Measurements from ENCODE around the gene KCNMA1. TPM values are rescaled to one million over a fixed set of nuclear protein-coding genes. Genes with fewer than 3 reads are reported as not detected.

KCNMA1 gene
- total RNA-seq, 1 donor from 2014 or later: 0.51 TPM

GRCh38 chr10:77168161-77168560 lies 469.4 kb downstream of the KCNMA1 start:
- no peak for DNase-seq (ENCODE audit: low read depth in 2 of 2)

- DNase-seq (ENCODE audit: low read depth in 2 of 2): peak; percentile 32 to 66
Observed at GRCh38 chr10:77165445-77166208, 472.0 kb downstream of the KCNMA1 start.

GRCh38 chr10:77164616-77165311 lies 472.8 kb downstream of the KCNMA1 start:
- DNase-seq (ENCODE audit: low read depth in 2 of 2): peak in 1 of 2 donors; percentile 58

GRCh38 chr10:77163670-77164348 lies 473.8 kb downstream of the KCNMA1 start:
- DNase-seq (ENCODE audit: low read depth in 2 of 2): peak in 1 of 2 donors; percentile 93

- DNase-seq (ENCODE audit: low read depth in 2 of 2): peak in 1 of 2 donors; percentile 59
Observed at GRCh38 chr10:77162697-77163096, 474.9 kb downstream of the KCNMA1 start.

GRCh38 chr10:77160679-77161078 lies 476.9 kb downstream of the KCNMA1 start:
- peak in 1 of 2 donors; percentile 83 for DNase-seq (ENCODE audit: low read depth in 2 of 2)

GRCh38 chr10:77159538-77160110 lies 478.0 kb downstream of the KCNMA1 start:
- no peak for DNase-seq (ENCODE audit: low read depth in 2 of 2)

- no peak for DNase-seq (ENCODE audit: low read depth in 2 of 2)
Observed at GRCh38 chr10:77158666-77159065, 478.9 kb downstream of the KCNMA1 start.

- DNase-seq (ENCODE audit: low read depth in 2 of 2): no peak
Observed at GRCh38 chr10:77157248-77158019, 480.2 kb downstream of the KCNMA1 start.

GRCh38 chr10:77156406-77156879 lies 481.2 kb downstream of the KCNMA1 start:
- DNase-seq (ENCODE audit: low read depth in 2 of 2): peak in 1 of 2 donors; percentile 78

- DNase-seq (ENCODE audit: low read depth in 2 of 2): peak in 1 of 2 donors; percentile 40
Observed at GRCh38 chr10:77152256-77152655, 485.4 kb downstream of the KCNMA1 start.

GRCh38 chr10:77151408-77151807 lies 486.2 kb downstream of the KCNMA1 start:
- DNase-seq (ENCODE audit: low read depth in 2 of 2): no peak

GRCh38 chr10:77149706-77150105 lies 487.9 kb downstream of the KCNMA1 start:
- DNase-seq (ENCODE audit: low read depth in 2 of 2): no peak

- DNase-seq (ENCODE audit: low read depth in 2 of 2): no peak
Observed at GRCh38 chr10:77149001-77149400, 488.6 kb downstream of the KCNMA1 start.

GRCh38 chr10:77147871-77148270 lies 489.7 kb downstream of the KCNMA1 start:
- no peak for DNase-seq (ENCODE audit: low read depth in 2 of 2)

GRCh38 chr10:77146712-77147336 lies 490.8 kb downstream of the KCNMA1 start:
- DNase-seq (ENCODE audit: low read depth in 2 of 2): no peak

GRCh38 chr10:77144656-77145055 lies 493.0 kb downstream of the KCNMA1 start:
- DNase-seq (ENCODE audit: low read depth in 2 of 2): no peak

- no peak for DNase-seq (ENCODE audit: low read depth in 2 of 2)
Observed at GRCh38 chr10:77139252-77140160, 498.1 kb downstream of the KCNMA1 start.

- DNase-seq (ENCODE audit: low read depth in 2 of 2): no peak
Observed at GRCh38 chr10:77138541-77138940, 499.1 kb downstream of the KCNMA1 start.

Measured in dermis microvascular lymphatic vessel endothelial cell (primary cell).